Measurements from ENCODE around the gene HMGXB3. TPM values are rescaled to one million over a fixed set of nuclear protein-coding genes. Genes with fewer than 3 reads are reported as not detected.

HMGXB3 gene
- total RNA-seq, 1 experiment from 2014 or later: 26.9 TPM

GRCh38 chr5:150085191-150085912, 84.8 kb downstream of the HMGXB3 start:
- H2BK5ac ChIP-seq (ENCODE audit: insufficient read length, low read length): no peak overlapping the region
- H3K79me2 ChIP-seq (ENCODE audit: insufficient read depth, low read length): no peaks in the 10 kb centered on the region
- H4K5ac ChIP-seq (ENCODE audit: insufficient read length, low read depth, low read length): no peak overlapping the region
- H3K18ac ChIP-seq (ENCODE audit: insufficient read length, low read depth, low read length): no peak overlapping the region
- no peak overlapping the region for H3K4ac ChIP-seq (ENCODE audit: low read depth, low read length)
- no peaks in the 10 kb centered on the region for H4K20me1 ChIP-seq (ENCODE audit: control insufficient read depth, insufficient read depth, insufficient read length)
- H3K27me3 ChIP-seq (ENCODE audit: insufficient read depth, low read length): no peaks in the 10 kb centered on the region
- no peak overlapping the region for H4K8ac ChIP-seq (replicated peaks; ENCODE audit: insufficient read length, low read depth, low read length)
- no peak overlapping the region for H3T11ph ChIP-seq (ENCODE audit: low read length)
- no peak overlapping the region for H3K4me2 ChIP-seq (ENCODE audit: insufficient read depth, insufficient read length, low read length)
- H2AFZ ChIP-seq (ENCODE audit: low read length): no peak overlapping the region
- no peak overlapping the region for H3K9ac ChIP-seq (ENCODE audit: extremely low read depth, insufficient read length, low read length)
- no peak overlapping the region for H2BK120ac ChIP-seq (ENCODE audit: low read depth, low read length, poor library complexity, severe bottlenecking)
- Mint-ChIP-seq H3K9me3 (no peaks in the 10 kb centered on the region), H3K4me1 (peaks cover 18 to 25% of the 10 kb centered on the region in 2 experiments), H3K27ac (peak overlapping the region in 1 of 3 experiments; percentile 93; a peak in 1 of 7 replicates), H3K36me3 (ENCODE audit: insufficient read depth in 1 of 3, low read depth in 3 of 3) (no peaks in the 10 kb centered on the region), H3K4me3 (no peak overlapping the region), H3K27me3 (ENCODE audit: low read depth) (peaks cover 3% of the 10 kb centered on the region)
- H3K23ac ChIP-seq (ENCODE audit: insufficient read length, low read depth, low read length): no peak overlapping the region
- H3K4me1 ChIP-seq (ENCODE audit: insufficient read depth, low read length): no peaks in the 10 kb centered on the region; the same call in 1 of the 2 replicates
- H3K56ac ChIP-seq (ENCODE audit: insufficient read length, low read depth, low read length): no peak overlapping the region
- no peak for TF ChIP-seq CTCF (conservative IDR thresholded peaks at IDR 0.05)
- no peak overlapping the region for H3K14ac ChIP-seq (ENCODE audit: insufficient read depth, low read length)
- H4K91ac ChIP-seq (ENCODE audit: insufficient read length, low read depth, low read length): no peak overlapping the region
- no peak overlapping the region for H2BK12ac ChIP-seq (ENCODE audit: insufficient read length, low read depth, low read length)
- no peak overlapping the region for H2BK15ac ChIP-seq (ENCODE audit: low read depth, low read length)
- no peak overlapping the region for H2AK5ac ChIP-seq (ENCODE audit: insufficient read length, low read length)
- no peak overlapping the region for H3K27ac ChIP-seq (ENCODE audit: insufficient read length, low read depth, low read length)
- H3K79me1 ChIP-seq (ENCODE audit: insufficient read depth, low read depth, low read length, poor library complexity, severe bottlenecking): no peaks in the 10 kb centered on the region
- H2BK20ac ChIP-seq (ENCODE audit: low read depth, low read length, poor library complexity, severe bottlenecking): no peak overlapping the region
- no CpG with 5 or more reads among the region's 7 CpGs for WGBS (ENCODE audit: extremely low coverage, insufficient read length, low lambda C conversion rate)
- H3K9me3 ChIP-seq (ENCODE audit: control insufficient read depth, low read depth, low read length): no peaks in the 10 kb centered on the region
- DNase-seq: no peak
- H3K23me2 ChIP-seq (ENCODE audit: insufficient read length, low read depth, low read length, poor library complexity, severe bottlenecking): no peaks in the 10 kb centered on the region

All from H9 (cell line).